Measurements from ENCODE around the gene BARX2.

The BARX2 gene

GRCh38 chr11:129366737-129367597 is 8.7 kb upstream of the BARX2 start:
- H3K27me3 ChIP-seq (ENCODE audit: insufficient read depth, poor library complexity, severe bottlenecking): peaks cover 36% of the 10 kb centered on the region
- no peak for TF ChIP-seq GABPA (IDR thresholded peaks at IDR 0.05; ENCODE audit: low read depth)
- TF ChIP-seq POLR2AphosphoS5 (IDR thresholded peaks at IDR 0.05; ENCODE audit: low read depth): no peak
- no peak for TF ChIP-seq REST (IDR thresholded peaks at IDR 0.05; ENCODE audit: insufficient replicate concordance, low read depth)
- TF ChIP-seq CTCF (IDR thresholded peaks at IDR 0.05; ENCODE audit: insufficient read depth, low read length): no peak
- no peak for TF ChIP-seq SPI1 (IDR thresholded peaks at IDR 0.05; ENCODE audit: borderline replicate concordance, low read depth)
- no peak overlapping the region for H3K4me3 ChIP-seq (replicated peaks; ENCODE audit: insufficient read depth, low read length)
- no peak overlapping the region for H3K27ac ChIP-seq (replicated peaks)
- DNase-seq (ENCODE audit: low read depth in 1 of 2, low spot score in 1 of 2): no peak

GRCh38 chr11:129368889-129369672 is 6.6 kb upstream of the BARX2 start:
- TF ChIP-seq REST (IDR thresholded peaks at IDR 0.05; ENCODE audit: insufficient replicate concordance, low read depth): no peak
- no peak for TF ChIP-seq GABPA (IDR thresholded peaks at IDR 0.05; ENCODE audit: low read depth)
- TF ChIP-seq SPI1 (IDR thresholded peaks at IDR 0.05; ENCODE audit: borderline replicate concordance, low read depth): no peak
- TF ChIP-seq CTCF (IDR thresholded peaks at IDR 0.05; ENCODE audit: insufficient read depth, low read length): no peak
- no peak for TF ChIP-seq POLR2AphosphoS5 (IDR thresholded peaks at IDR 0.05; ENCODE audit: low read depth)
- Histone ChIP-seq H3K27me3 (ENCODE audit: insufficient read depth, poor library complexity, severe bottlenecking) (peaks cover 57% of the 10 kb centered on the region), H3K4me3 (replicated peaks; ENCODE audit: insufficient read depth, low read length) (no peak overlapping the region), H3K27ac (replicated peaks) (no peak overlapping the region)
- DNase-seq (ENCODE audit: low read depth in 1 of 2, low spot score in 1 of 2): no peak

GRCh38 chr11:129370715-129371114 is 4.9 kb upstream of the BARX2 start:
- peaks cover 69% of the 10 kb centered on the region for H3K27me3 ChIP-seq (ENCODE audit: insufficient read depth, poor library complexity, severe bottlenecking)
- DNase-seq (ENCODE audit: low read depth in 1 of 2, low spot score in 1 of 2): no peak
- TF ChIP-seq CTCF (IDR thresholded peaks at IDR 0.05; ENCODE audit: insufficient read depth, low read length) (no peak), POLR2AphosphoS5 (IDR thresholded peaks at IDR 0.05; ENCODE audit: low read depth) (no peak), REST (IDR thresholded peaks at IDR 0.05; ENCODE audit: insufficient replicate concordance, low read depth) (no peak), GABPA (IDR thresholded peaks at IDR 0.05; ENCODE audit: low read depth) (no peak), SPI1 (IDR thresholded peaks at IDR 0.05; ENCODE audit: borderline replicate concordance, low read depth) (no peak)
- H3K27ac ChIP-seq (replicated peaks): no peak overlapping the region
- H3K4me3 ChIP-seq (replicated peaks; ENCODE audit: insufficient read depth, low read length): no peak overlapping the region
